Activated CD4-positive, alpha-beta T cell treated with anti-CD3 and anti-CD28 coated beads, Interleukin-2, amount 50 U/mL, for 1 hour (primary cell): Measurements from ENCODE around the gene NCS1.

Source experiments
- DNase-seq: peaks from one replicate; pipeline ENCODE4 v3.0.0-alpha.2; 2020

NCS1 gene

GRCh38 chr9:130149031-130149430 lies 23.2 kb upstream of the NCS1 start:
- no peak for DNase-seq

GRCh38 chr9:130149654-130150286 lies 22.4 kb upstream of the NCS1 start:
- no peak for DNase-seq

DNA sequence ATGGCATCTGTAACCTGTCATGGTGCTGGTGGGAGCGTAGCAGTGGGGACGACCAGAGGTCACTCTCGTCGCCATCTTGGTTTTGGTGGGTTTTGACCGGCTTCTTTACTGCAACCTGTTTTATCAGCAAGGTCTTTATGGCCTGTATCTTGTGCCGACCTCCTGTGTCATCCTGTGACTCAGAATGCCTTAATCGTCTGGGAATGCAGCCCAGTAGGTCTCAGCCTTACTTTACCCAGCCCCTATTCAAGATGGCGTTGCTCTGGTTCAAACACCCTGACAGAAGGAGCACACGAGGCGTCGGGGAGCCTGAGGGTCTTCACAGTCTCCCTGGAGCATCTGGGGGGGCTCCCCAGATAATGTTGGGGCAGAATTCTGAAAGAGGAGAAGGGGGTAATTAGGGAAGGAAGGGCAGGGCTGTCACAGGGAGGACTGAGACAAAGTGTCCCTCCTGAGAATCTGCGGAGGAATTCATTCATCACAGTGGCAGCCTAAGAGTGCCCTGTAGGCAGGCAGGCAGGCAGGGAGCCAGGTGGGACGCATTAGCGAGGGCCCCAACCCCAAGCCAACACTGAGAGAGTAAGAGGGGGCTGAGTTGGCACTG lies 21.3 kb upstream of the NCS1 start:
- no peak for DNase-seq

DNA sequence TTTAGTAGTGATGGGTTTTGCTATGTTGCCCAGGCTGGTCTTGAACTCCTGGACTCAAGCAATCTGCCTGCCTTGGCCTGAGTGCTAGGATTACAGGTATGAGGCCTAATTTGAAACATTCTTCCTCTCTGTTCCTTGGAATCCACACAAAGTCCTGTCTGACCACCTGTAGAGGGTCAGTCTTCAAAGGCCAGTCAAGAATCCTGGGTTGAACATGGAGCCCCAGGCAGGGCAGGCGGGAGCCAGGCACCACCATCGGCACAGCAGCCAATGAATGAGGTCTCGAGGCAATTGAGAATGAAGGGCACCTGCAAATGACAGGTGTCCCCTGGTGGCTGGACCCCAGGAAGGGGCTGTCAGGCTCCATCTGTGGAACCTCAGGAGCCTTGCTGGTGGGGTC lies 17.4 kb upstream of the NCS1 start:
- DNase-seq, result no peak

GRCh38 chr9:130155647-130156046 lies 16.6 kb upstream of the NCS1 start:
- DNase-seq, result no peak

- no peak for DNase-seq
These were observed 15.5 kb upstream of the NCS1 start for GRCh38 chr9:130156672-130157071.

DNA sequence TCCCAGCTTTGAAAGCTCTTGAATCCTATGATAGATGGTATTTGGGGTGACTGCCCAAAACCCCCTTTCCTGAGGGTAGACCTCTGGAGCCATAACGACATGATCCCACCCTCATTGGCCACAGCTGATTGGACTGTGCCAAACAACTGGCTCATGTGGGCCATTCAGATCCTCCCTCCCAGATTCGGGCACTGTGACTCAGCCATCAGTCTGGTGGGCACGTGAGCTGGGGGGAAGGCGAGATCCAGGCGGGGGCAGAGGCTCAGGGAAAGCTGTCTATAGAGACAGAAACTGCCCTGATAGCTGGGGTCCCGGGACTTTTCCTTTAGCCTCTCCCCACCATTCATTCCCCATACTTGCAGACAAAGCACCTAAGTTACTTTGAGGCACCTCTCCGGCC lies 15.1 kb upstream of the NCS1 start:
- no peak for DNase-seq

GRCh38 chr9:130158001-130158400 lies 14.2 kb upstream of the NCS1 start:
- no peak for DNase-seq

DNA sequence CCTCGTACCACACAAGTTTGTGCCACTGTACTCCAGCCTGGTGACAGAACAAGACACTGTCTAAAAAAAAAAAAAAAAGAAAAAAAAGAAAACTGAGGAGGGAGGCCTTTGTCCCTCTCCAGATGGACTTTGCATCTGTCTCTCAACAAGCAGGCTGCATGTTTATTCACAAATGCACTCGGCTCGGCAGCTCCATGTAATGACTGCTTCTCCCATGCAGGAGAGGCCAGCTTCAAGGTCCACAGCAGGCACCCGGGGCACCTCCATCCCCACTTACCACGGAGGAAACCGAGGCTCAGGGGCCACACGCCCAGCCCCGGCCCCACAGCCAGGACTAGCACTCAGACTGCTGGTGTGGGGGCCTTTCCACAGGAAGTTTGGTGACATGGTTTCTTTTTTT lies 13.1 kb upstream of the NCS1 start:
- DNase-seq, result no peak

DNA sequence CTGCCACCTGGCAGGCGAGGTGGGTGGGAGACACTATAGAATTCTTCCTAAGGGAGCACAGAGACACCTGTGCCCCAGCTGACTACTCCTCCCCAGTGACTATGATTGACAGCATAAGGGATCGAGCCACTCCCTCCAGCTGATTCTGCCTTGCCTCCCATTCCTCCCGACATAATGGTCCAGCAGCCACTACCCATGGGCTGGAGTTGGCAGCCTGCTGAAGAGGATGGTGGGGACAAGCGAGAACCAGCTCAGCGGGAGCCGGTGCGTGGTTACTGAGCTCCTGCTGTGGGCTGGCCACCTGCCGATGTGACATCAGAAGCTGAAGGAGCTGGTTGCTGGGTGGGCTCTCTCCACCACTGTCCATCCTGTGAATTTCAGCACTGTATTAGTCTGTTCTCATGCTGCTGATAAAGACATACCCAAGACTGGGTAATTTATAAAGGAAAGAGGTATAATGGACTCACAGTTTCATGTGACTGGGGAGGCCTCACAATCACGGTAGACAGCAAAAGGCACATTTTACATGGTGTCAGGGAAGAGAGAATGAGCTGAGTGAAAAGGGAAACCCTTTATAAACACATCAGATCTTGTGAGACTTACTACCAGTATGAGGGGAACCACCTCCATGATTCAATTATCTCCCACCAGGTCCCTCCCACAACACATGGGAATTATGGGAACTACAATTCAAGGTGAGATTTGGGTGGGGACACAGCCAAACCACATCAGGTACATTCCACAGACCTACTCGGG lies 12.1 kb upstream of the NCS1 start:
- DNase-seq, result no peak

- no peak for DNase-seq
These were observed 11.2 kb upstream of the NCS1 start for GRCh38 chr9:130160862-130161470.

- DNase-seq, result no peak
These were observed 6.6 kb upstream of the NCS1 start for GRCh38 chr9:130165579-130165978.

DNA sequence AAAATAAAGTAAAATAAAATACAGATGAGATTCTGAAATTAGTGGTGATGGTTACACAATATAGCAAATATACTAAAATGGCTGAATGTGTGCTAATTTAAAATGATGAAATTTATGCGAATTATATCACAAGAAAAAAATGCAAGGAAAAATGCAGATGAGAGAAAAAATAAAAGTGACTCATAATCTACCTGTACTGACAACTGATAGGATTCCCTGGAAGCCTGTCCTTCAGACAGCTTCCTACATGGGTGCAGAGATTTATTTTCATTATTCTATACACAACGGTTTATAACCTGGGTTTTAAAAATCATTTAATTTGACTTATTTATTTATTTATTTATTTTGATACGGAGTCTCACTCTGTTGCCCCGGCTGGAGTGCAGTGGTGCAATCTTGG lies 5.8 kb upstream of the NCS1 start:
- DNase-seq, result no peak

DNA sequence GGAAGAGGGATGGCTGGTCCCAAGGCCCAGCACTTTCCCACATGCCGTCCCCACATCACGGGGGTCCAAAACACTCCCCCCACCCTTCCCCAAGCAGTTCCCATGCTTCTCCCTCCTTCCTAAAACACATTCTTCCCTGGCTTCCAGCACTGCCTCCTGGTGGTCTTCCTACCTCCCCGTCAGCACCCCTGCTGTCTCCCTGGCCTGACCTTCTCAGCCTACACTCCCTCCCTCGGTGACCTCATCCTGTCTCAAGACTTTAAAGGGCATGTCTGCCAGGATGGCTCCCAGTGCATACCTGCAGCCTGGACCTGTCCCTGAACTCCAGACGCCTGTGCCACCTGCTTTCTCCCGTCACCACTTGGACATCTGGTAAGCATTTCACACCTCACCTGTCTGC lies 4.3 kb upstream of the NCS1 start:
- DNase-seq, result no peak

- no peak for DNase-seq
These were observed 717 bp upstream of the NCS1 start for GRCh38 chr9:130171226-130172148.

- peak; percentile 50 for DNase-seq
These were observed 858 bp downstream of the NCS1 start for GRCh38 chr9:130172858-130173665.

GRCh38 chr9:130173666-130173983 lies 1.4 kb downstream of the NCS1 start:
- no peak for DNase-seq

DNA sequence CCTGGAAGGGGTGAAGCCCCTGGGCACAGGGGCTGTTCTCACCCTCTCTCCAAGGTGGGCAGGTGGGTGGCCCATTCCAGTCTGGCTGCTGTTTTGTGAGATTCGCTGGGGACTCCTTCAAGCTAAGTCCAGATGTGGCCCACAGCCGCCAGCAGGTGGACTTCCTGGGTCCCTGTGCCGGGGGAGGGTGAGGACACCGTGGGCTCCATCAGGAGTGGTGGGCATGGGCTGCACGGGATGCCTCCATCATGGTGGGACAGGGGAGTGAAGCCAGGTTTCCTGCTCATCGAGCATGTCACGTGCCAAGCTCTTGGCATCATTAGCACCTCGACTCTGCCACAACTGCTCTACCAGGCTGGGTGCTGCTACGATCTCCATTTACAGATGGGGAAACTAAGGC lies 1.8 kb downstream of the NCS1 start:
- DNase-seq, result no peak

- DNase-seq, result no peak
These were observed 2.7 kb downstream of the NCS1 start for GRCh38 chr9:130174920-130175321.

GRCh38 chr9:130175355-130175754 lies 3.2 kb downstream of the NCS1 start:
- DNase-seq, result no peak

DNA sequence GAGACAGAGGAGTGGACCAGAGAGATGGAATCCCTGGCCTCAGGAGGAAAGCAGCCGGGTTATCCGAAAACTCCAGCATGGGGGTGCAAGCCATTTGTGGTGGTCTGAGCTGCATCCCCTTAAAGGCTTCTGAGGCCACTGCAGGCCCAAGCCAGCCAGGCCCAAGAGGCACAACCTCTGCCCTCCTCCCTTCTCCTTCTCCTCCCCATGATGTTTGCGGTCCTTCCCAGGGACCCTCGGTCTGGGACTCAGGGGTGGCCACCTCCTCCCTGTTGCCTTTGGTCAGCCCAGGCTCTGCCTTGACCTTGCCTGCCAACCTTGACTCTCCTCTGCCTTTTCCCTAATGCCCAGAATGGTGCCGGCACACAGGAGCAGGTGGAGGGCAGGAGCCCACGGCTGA lies 4.6 kb downstream of the NCS1 start:
- no peak for DNase-seq
